Fibroblast of the aortic adventitia (primary cell): ENCODE measurements around the gene COASY. TPM values are rescaled to one million over a fixed set of nuclear protein-coding genes. Genes with fewer than 3 reads are reported as not detected.
A peak's percentile ranks its signal among the peaks of the same experiment; 100 is the strongest.

ENCODE experiments used
- DNase-seq: peaks from one replicate; pipeline ENCODE4 v3.0.0-alpha.2; 2010; ENCODE audit warnings: low read depth
- H3K4me3 ChIP-seq: 2 replicates; pipeline ENCODE4 v1.5.1; 2011; ENCODE audit warnings: low read depth, mild to moderate bottlenecking, control low read depth, low read length, moderate library complexity
- total RNA-seq: library from RNA; depleted of rRNA; stranded (reverse); fragments of >200 nt; gene quantifications from 2 replicates; pipeline ENCODE4 v1.2.3, GENCODE V29; 2012; ENCODE audit warnings: low replicate concordance
- TF ChIP-seq, protein P1 (sequence below): IDR thresholded peaks from 2 replicates; pipeline ENCODE4 v1.5.1; 2011; ENCODE audit warnings: mild to moderate bottlenecking, low read length, control low read depth, inconsistent platforms; ENCODE audit not compliant: insufficient read depth

Gene COASY
- total RNA-seq, 1 donor = 19.1 TPM

DNA sequence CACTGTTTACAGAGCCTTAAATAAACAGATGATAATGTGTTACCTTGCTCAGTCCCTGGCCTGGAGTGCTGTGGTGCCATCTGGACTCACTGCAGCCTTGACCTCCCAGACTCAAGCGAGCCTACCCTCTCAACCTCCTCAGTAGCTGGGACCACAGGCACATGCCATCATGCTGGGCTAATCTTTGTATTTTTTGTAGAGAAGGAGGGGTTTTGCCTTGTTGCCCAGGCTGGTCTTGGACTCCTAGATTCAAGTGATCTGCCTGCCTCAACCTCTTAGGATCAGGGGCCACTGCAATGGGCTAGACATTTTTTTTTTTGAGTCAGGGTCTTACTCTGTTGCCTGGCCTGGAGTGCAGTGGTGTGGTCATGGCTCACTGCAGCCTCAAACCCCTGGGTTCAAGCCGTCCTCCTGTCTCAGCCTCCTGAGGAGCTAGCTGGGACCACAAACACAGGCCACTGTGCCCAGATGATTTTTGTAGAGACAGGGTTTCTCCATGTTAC is 30.9 kb upstream of the COASY start:
- TF ChIP-seq, protein P1, sequence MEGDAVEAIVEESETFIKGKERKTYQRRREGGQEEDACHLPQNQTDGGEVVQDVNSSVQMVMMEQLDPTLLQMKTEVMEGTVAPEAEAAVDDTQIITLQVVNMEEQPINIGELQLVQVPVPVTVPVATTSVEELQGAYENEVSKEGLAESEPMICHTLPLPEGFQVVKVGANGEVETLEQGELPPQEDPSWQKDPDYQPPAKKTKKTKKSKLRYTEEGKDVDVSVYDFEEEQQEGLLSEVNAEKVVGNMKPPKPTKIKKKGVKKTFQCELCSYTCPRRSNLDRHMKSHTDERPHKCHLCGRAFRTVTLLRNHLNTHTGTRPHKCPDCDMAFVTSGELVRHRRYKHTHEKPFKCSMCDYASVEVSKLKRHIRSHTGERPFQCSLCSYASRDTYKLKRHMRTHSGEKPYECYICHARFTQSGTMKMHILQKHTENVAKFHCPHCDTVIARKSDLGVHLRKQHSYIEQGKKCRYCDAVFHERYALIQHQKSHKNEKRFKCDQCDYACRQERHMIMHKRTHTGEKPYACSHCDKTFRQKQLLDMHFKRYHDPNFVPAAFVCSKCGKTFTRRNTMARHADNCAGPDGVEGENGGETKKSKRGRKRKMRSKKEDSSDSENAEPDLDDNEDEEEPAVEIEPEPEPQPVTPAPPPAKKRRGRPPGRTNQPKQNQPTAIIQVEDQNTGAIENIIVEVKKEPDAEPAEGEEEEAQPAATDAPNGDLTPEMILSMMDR = no peak
- no peak overlapping the region for H3K4me3 ChIP-seq
- DNase-seq = no peak

DNA sequence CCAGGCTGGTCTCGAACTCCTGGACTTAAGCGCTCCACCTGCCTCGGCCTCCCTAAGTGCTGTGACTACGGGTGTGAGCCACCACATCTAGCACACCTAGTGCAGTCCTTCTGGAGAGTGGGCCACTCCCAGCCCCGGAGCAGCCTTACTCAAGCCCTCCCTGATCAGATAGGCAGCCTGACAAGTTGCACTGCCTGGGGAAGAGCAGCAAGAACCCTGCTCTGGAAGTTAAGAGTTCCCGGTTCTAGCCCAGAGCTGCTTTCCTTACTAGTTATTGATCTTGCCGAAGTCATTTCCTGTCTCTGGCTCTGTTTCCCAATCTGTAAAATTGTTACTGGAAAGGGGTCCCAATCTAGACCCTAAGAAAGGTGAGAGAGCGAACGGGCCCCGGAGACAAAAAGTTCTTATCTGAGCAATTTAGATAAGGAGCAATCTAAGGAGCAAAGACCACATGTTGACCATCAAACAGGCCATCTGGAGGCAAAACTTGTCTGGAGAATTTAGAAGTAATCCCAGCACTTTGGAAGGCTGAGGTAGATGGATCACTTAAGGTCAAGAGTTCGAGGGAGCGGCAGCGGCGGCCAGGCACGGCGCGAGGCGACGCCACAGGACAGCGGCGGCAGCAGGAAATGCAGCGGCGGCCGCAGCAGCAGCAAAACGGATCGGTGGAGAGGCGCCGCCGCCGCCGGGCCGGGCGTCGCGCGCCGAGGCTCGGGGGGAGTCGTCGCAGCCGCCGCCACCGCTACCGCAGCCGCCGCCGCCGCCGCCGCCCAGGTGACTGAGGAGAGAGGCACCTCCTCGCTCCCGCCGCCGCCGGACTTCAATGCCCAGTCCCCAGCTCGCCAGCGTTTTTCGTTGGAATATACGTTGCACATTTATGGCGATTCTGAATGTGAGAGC is 30.2 kb upstream of the COASY start:
- TF ChIP-seq, protein P1 = peak; percentile 42
- DNase-seq = peak; percentile 36
- peak overlapping the region; percentile 40 for H3K4me3 ChIP-seq

DNA sequence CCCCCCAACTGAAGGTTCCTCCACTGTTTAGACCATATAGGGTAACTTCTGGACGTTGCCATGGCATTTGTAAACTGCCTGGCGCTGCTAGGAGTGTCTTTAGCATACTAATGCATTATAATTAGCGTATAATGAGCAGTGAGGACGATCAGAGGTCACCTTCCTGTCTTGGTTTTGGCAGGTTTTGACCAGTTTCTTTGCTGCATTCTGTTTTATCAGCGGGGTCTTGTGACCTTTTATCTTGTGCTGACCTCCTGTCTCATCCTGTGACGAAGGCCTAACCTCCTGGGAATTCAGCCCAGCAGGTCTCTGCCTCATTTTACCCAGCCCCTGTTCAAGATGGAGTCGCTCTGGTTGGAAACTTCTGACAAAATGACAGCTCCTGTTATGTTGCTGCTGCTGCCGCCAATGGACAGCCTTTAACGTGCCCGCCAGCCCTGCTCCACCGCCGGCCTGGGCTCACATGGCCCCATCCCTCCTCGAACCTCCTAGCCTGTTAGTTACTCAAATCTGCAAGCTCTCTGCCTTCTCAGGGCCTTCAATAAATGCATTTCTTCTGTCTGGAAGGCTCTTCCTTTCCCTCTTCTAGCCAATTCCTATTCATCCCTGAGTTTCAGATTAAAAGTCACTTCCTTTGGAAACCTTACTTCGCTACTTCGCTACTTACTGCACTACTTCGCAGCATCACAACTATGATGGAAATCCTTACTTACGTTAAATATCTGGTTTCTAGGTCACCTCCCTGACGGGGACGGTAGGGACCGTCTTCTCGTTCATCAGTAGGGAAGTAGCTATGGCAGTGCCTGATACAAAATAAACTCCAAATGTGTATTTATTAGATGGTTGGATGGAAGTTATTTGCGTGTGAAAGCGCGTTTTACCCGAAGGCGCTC is 26.5 kb upstream of the COASY start:
- no peak for DNase-seq
- peak overlapping the region; percentile 83 for H3K4me3 ChIP-seq
- TF ChIP-seq, protein P1 = no peak

DNA sequence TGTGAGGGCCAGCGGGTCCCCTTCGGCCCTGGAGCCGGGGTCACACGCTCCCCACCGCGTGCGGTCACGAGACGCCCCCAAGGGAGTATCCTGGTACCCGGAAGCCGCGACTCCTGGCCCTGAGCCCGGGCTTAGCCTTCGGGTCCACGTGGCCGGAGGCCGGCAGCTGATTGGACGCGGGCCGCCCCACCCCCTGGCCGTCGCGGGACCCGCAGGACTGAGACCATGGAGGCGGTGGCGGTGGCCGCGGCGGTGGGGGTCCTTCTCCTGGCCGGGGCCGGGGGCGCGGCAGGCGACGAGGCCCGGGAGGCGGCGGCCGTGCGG is 25.9 kb upstream of the COASY start, which contains the start of gene NAGLU:
NAGLU (plus strand) TSS at position 194 of the 324 bp plus-strand sequence; CDS start at position 226, 32 bp downstream.
- TF ChIP-seq, protein P1 = no peak
- H3K4me3 ChIP-seq = peak within 1 kb of the TSS; percentile 83
- peak; percentile 87 for DNase-seq

DNA sequence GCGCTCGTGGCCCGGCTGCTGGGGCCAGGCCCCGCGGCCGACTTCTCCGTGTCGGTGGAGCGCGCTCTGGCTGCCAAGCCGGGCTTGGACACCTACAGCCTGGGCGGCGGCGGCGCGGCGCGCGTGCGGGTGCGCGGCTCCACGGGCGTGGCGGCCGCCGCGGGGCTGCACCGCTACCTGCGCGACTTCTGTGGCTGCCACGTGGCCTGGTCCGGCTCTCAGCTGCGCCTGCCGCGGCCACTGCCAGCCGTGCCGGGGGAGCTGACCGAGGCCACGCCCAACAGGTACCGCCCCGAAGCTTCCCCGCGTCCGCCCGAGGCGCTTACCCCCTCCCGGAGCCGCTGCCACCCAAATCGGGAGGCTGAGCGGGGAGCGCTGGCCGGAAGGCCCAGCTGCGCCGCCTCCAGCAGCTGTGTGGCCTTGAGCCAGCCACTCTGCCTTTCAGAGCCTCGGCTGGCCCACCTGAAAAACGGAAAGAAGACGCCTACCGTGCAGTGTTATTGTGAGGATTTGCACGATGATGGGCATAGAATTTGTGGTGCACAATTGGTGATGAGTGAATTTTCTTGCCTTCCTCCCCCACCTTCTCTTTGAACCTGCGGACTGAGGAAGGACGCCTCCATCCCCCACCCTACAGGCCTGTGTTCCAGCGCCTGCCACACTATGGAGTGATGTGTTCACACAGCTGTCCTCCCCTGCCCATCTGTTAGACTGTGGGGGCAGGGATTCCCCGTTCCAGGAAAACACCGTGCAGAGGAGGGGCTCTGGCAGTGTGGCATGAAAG is 25.4 kb upstream of the COASY start:
- peak overlapping the region; percentile 83 for H3K4me3 ChIP-seq
- TF ChIP-seq, protein P1 = no peak
- DNase-seq = peak; percentile 74
